Measurements from ENCODE around the gene UCHL5. TPM values are rescaled to one million over a fixed set of nuclear protein-coding genes. Genes with fewer than 3 reads are reported as not detected.
A peak's percentile ranks its signal among the peaks of the same experiment; 100 is the strongest.

The UCHL5 gene
- total and polyA plus RNA-seq, 2 of the 13 experiments (the other 11 are each of a cell fraction or from before 2014, with no cell fraction given) = 18.2 to 44.1 TPM

DNA sequence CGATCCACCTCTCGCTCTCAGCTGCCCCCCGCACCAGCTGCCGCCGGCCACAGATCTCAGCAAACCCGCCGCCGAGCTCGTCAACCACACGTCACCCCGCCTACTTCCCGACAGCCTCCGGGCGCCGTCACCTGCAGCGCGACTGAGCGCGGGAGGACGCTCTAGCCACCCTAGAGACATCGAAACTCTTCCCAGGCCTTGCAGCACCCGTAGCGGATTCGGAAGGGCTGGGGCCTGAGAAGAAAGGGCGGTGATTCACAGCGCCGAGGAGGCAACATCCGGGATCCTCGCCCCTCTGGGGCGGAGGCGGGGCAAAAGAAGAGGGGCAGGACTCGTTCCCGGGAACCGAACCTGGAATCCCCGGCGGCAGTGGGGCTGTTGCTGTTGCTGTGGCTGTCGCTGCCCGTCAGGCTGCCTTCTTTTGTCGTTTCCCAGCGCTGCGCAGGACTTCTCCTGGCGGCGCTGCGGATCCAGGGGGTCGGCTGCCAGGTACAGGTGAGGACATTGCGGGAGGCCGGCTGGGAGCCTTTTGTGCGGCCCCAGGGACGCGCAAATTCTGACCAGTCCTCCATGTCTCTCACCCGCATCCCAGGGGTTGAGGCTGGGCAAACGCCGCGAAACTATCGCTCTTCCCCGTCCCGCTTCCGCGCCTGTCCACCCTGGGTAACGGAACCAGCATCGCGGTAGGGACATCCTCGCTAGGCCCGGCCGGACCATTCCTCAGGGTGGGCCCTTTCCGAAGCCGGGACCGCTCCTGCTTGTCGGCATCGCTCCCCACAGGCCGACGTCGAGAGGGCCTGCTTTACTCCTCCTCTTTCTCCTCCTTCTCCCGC, at the start of gene UCHL5, which contains the start of gene RO60 (continued):
- peak; percentile 82; the same call in 1 of the 2 replicates for TF ChIP-seq RELA (CRISPR knock-in tag; IDR thresholded peaks at IDR 0.05)
- TF ChIP-seq ELF3 (CRISPR knock-in tag; IDR thresholded peaks at IDR 0.05) = peak; percentile 91
- TF ChIP-seq, protein P1, sequence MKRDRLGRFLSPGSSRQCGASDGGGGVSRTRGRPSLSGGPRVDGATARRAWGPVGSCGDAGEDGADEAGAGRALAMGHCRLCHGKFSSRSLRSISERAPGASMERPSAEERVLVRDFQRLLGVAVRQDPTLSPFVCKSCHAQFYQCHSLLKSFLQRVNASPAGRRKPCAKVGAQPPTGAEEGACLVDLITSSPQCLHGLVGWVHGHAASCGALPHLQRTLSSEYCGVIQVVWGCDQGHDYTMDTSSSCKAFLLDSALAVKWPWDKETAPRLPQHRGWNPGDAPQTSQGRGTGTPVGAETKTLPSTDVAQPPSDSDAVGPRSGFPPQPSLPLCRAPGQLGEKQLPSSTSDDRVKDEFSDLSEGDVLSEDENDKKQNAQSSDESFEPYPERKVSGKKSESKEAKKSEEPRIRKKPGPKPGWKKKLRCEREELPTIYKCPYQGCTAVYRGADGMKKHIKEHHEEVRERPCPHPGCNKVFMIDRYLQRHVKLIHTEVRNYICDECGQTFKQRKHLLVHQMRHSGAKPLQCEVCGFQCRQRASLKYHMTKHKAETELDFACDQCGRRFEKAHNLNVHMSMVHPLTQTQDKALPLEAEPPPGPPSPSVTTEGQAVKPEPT (CRISPR knock-in tag; IDR thresholded peaks at IDR 0.05; ENCODE audit: low read depth) = no peak; the same call in 1 of the 2 replicates
- TF ChIP-seq, protein P2, sequence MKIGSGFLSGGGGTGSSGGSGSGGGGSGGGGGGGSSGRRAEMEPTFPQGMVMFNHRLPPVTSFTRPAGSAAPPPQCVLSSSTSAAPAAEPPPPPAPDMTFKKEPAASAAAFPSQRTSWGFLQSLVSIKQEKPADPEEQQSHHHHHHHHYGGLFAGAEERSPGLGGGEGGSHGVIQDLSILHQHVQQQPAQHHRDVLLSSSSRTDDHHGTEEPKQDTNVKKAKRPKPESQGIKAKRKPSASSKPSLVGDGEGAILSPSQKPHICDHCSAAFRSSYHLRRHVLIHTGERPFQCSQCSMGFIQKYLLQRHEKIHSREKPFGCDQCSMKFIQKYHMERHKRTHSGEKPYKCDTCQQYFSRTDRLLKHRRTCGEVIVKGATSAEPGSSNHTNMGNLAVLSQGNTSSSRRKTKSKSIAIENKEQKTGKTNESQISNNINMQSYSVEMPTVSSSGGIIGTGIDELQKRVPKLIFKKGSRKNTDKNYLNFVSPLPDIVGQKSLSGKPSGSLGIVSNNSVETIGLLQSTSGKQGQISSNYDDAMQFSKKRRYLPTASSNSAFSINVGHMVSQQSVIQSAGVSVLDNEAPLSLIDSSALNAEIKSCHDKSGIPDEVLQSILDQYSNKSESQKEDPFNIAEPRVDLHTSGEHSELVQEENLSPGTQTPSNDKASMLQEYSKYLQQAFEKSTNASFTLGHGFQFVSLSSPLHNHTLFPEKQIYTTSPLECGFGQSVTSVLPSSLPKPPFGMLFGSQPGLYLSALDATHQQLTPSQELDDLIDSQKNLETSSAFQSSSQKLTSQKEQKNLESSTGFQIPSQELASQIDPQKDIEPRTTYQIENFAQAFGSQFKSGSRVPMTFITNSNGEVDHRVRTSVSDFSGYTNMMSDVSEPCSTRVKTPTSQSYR (CRISPR knock-in tag; IDR thresholded peaks at IDR 0.05; ENCODE audit: borderline replicate concordance) = no peak
- peak; percentile 57; the same call in 1 of the 2 replicates for TF ChIP-seq ZNF563 (CRISPR knock-in tag; IDR thresholded peaks at IDR 0.05)
- peak; percentile 69 for TF ChIP-seq TEAD3 (CRISPR knock-in tag; optimal IDR thresholded peaks at IDR 0.05; ENCODE audit: borderline replicate concordance)
- TF ChIP-seq, protein P3, sequence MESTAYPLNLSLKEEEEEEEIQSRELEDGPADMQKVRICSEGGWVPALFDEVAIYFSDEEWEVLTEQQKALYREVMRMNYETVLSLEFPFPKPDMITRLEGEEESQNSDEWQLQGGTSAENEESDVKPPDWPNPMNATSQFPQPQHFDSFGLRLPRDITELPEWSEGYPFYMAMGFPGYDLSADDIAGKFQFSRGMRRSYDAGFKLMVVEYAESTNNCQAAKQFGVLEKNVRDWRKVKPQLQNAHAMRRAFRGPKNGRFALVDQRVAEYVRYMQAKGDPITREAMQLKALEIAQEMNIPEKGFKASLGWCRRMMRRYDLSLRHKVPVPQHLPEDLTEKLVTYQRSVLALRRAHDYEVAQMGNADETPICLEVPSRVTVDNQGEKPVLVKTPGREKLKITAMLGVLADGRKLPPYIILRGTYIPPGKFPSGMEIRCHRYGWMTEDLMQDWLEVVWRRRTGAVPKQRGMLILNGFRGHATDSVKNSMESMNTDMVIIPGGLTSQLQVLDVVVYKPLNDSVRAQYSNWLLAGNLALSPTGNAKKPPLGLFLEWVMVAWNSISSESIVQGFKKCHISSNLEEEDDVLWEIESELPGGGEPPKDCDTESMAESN (CRISPR knock-in tag; conservative IDR thresholded peaks at IDR 0.05) = peak; percentile 99
- 0 out of 2 replicates have a peak, but pooled peaks have one; percentile 81 for TF ChIP-seq NPAS2 (CRISPR knock-in tag; IDR thresholded peaks at IDR 0.05; ENCODE audit: borderline replicate concordance)
- TF ChIP-seq ZNF138 (CRISPR knock-in tag; IDR thresholded peaks at IDR 0.05; ENCODE audit: low read depth) = peak; percentile 11; the same call in 1 of the 2 replicates
- peak; percentile 28 for TF ChIP-seq MED8 (CRISPR knock-in tag; IDR thresholded peaks at IDR 0.05; ENCODE audit: insufficient replicate concordance)
- TF ChIP-seq PHF20 (CRISPR knock-in tag; IDR thresholded peaks at IDR 0.05) = peak; percentile 94
- peak; percentile 56; the same call in 1 of the 2 replicates for TF ChIP-seq FOSL1 (CRISPR knock-in tag; IDR thresholded peaks at IDR 0.05; ENCODE audit: borderline replicate concordance)
- TF ChIP-seq, protein P4, sequence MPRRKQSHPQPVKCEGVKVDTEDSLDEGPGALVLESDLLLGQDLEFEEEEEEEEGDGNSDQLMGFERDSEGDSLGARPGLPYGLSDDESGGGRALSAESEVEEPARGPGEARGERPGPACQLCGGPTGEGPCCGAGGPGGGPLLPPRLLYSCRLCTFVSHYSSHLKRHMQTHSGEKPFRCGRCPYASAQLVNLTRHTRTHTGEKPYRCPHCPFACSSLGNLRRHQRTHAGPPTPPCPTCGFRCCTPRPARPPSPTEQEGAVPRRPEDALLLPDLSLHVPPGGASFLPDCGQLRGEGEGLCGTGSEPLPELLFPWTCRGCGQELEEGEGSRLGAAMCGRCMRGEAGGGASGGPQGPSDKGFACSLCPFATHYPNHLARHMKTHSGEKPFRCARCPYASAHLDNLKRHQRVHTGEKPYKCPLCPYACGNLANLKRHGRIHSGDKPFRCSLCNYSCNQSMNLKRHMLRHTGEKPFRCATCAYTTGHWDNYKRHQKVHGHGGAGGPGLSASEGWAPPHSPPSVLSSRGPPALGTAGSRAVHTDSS (CRISPR knock-in tag; conservative IDR thresholded peaks at IDR 0.05) = no peak
- TF ChIP-seq, protein P5, sequence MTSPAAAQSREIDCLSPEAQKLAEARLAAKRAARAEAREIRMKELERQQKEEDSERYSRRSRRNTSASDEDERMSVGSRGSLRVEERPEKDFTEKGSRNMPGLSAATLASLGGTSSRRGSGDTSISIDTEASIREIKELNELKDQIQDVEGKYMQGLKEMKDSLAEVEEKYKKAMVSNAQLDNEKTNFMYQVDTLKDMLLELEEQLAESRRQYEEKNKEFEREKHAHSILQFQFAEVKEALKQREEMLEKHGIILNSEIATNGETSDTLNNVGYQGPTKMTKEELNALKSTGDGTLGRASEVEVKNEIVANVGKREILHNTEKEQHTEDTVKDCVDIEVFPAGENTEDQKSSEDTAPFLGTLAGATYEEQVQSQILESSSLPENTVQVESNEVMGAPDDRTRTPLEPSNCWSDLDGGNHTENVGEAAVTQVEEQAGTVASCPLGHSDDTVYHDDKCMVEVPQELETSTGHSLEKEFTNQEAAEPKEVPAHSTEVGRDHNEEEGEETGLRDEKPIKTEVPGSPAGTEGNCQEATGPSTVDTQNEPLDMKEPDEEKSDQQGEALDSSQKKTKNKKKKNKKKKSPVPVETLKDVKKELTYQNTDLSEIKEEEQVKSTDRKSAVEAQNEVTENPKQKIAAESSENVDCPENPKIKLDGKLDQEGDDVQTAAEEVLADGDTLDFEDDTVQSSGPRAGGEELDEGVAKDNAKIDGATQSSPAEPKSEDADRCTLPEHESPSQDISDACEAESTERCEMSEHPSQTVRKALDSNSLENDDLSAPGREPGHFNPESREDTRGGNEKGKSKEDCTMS (CRISPR knock-in tag; conservative IDR thresholded peaks at IDR 0.05) = 0 out of 2 replicates have a peak, but pooled peaks have one; percentile 39
- no peak for TF ChIP-seq SMARCE1 (IDR thresholded peaks at IDR 0.05; ENCODE audit: borderline replicate concordance)
- TF ChIP-seq TOE1 (CRISPR knock-in tag; IDR thresholded peaks at IDR 0.05) = peak; percentile 91; the same call in 1 of the 2 replicates
- peak; percentile 50; the same call in 1 of the 2 replicates for TF ChIP-seq CENPT (CRISPR knock-in tag; IDR thresholded peaks at IDR 0.05; ENCODE audit: low read depth)

All from HepG2 (cell line).